ENCODE results near the gene C11orf21. TPM values are rescaled to one million over a fixed set of nuclear protein-coding genes. Genes with fewer than 3 reads are reported as not detected.

Gene C11orf21
- polyA plus RNA-seq, 1 of the 3 experiments (the other 2 are of a cell fraction): 0.03 TPM

DNA sequence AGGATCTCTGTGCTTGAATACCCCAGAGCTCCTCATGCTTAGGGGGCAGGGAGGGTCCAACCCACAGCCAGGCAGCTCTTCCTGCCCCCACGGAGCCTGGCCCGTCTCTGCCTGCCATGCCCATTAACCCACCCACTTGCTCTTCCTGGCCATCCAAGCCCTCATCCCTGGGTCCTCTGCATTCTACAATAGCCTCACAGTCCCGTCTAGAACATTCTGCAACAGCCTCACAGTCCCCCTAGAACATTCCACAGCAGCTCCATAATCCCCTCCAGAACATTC is 15.2 kb upstream of the C11orf21 start:
- H3K27me3 ChIP-seq (ENCODE audit: insufficient read depth): no peaks in the 10 kb centered on the region
- no peaks in the 10 kb centered on the region for H3K79me2 ChIP-seq (ENCODE audit: insufficient read depth)
- peaks cover 23 to 26% of the 10 kb centered on the region in 2 experiments; a peak in 3 of 4 replicates for H3K4me1 ChIP-seq (ENCODE audit: control insufficient read depth in 1 of 2, insufficient read depth in 2 of 2, low read depth in 1 of 2, low read length in 1 of 2)
- ChIA-PET POLR2A (interaction anchor here (1.0 to 1.7 kb wide), 2 partner anchors 60 to 61 kb away, joined by 3 to 5 read pairs; partner anchors contain the start of gene CD81), CTCF (interaction anchor here (0.9 to 10.5 kb wide), 3 partner anchors 12 to 104 kb away, joined by 3 to 101 read pairs (median 23); no protein-coding TSS in a partner anchor)
- H3F3A ChIP-seq (replicated peaks; ENCODE audit: insufficient read depth): no peaks in the 10 kb centered on the region
- no peak overlapping the region for H3K27ac ChIP-seq (ENCODE audit: low read depth in 2 of 2, low read length in 1 of 2)
- H3K36me3 ChIP-seq (replicated peaks in 1 of 2; ENCODE audit: control insufficient read depth in 1 of 2, insufficient read depth in 2 of 2, low read length in 1 of 2): no peaks in the 10 kb centered on the region
- no peak overlapping the region for H3K9ac ChIP-seq
- WGBS (ENCODE audit: low lambda C conversion rate): 86% methylated on average over 3 of the region's 3 CpGs
- H3K4me2 ChIP-seq: no peak overlapping the region
- H3K4me3 ChIP-seq (ENCODE audit: low read depth in 2 of 2, low read length in 1 of 2): no peak overlapping the region
- DNase-seq: no peak
- H3K9me3 ChIP-seq: no peaks in the 10 kb centered on the region
- H3K9me2 ChIP-seq: no peaks in the 10 kb centered on the region
- H2AFZ ChIP-seq (ENCODE audit: low read depth): no peak overlapping the region
- no peaks in the 10 kb centered on the region for H4K20me1 ChIP-seq (ENCODE audit: insufficient read depth)
- TF ChIP-seq SIN3A (IDR thresholded peaks at IDR 0.05; ENCODE audit: borderline replicate concordance, low read depth, low read length): no peak

GRCh38 chr11:2316169-2316962 is 14.6 kb upstream of the C11orf21 start:
- Histone ChIP-seq H3K4me1 (ENCODE audit: control insufficient read depth in 1 of 2, insufficient read depth in 2 of 2, low read depth in 1 of 2, low read length in 1 of 2) (peaks cover 26% of the 10 kb centered on the region in 2 experiments; a peak in 3 of 4 replicates), H3K9me2 (no peaks in the 10 kb centered on the region), H3F3A (replicated peaks; ENCODE audit: insufficient read depth) (no peaks in the 10 kb centered on the region), H2AFZ (ENCODE audit: low read depth) (no peak overlapping the region), H3K36me3 (replicated peaks in 1 of 2; ENCODE audit: control insufficient read depth in 1 of 2, insufficient read depth in 2 of 2, low read length in 1 of 2) (no peaks in the 10 kb centered on the region), H3K4me2 (no peak overlapping the region), H3K4me3 (ENCODE audit: low read depth in 2 of 2, low read length in 1 of 2) (no peak overlapping the region), H3K9me3 (no peaks in the 10 kb centered on the region), H4K20me1 (ENCODE audit: insufficient read depth) (no peaks in the 10 kb centered on the region), H3K9ac (no peak overlapping the region), H3K27me3 (ENCODE audit: insufficient read depth) (no peaks in the 10 kb centered on the region), H3K27ac (ENCODE audit: low read depth in 2 of 2, low read length in 1 of 2) (no peak overlapping the region; a peak in 1 of 4 replicates), H3K79me2 (ENCODE audit: insufficient read depth) (no peaks in the 10 kb centered on the region)
- 73% methylated on average over 8 of the region's 23 CpGs for WGBS (ENCODE audit: low lambda C conversion rate)
- CTCF ChIA-PET: interaction anchor here (2.8 to 10.5 kb wide), 2 partner anchors 11 to 104 kb away, joined by 23 to 101 read pairs; no protein-coding TSS in a partner anchor
- POLR2A ChIA-PET: interaction anchor here (1.0 to 1.7 kb wide), 2 partner anchors 60 to 62 kb away, joined by 3 to 5 read pairs; partner anchors contain the start of gene CD81
- peak; percentile 39 for DNase-seq
- TF ChIP-seq FOSL2 (IDR thresholded peaks at IDR 0.05; ENCODE audit: borderline replicate concordance, low read depth) (no peak), YY1 (IDR thresholded peaks at IDR 0.05; ENCODE audit: low read depth) (no peak), TEAD4 (IDR thresholded peaks at IDR 0.05; ENCODE audit: borderline replicate concordance, insufficient read depth) (no peak), POLR2AphosphoS5 (IDR thresholded peaks at IDR 0.05; ENCODE audit: low read depth, low read length) (no peak), JUND (IDR thresholded peaks at IDR 0.05) (no peak), TCF12 (IDR thresholded peaks at IDR 0.05) (no peak), FOXM1 (IDR thresholded peaks at IDR 0.05; ENCODE audit: low read depth) (no peak), ELF1 (IDR thresholded peaks at IDR 0.05) (no peak), RXRA (IDR thresholded peaks at IDR 0.05; ENCODE audit: borderline replicate concordance, low read depth) (no peak), NRF1 (IDR thresholded peaks at IDR 0.05; ENCODE audit: low read depth, low read length) (no peak), GABPA (IDR thresholded peaks at IDR 0.05; ENCODE audit: low read depth) (no peak), SIN3A (IDR thresholded peaks at IDR 0.05; ENCODE audit: borderline replicate concordance, low read depth, low read length) (no peak), RCOR1 (IDR thresholded peaks at IDR 0.05; ENCODE audit: low read length) (no peak)
- TF ChIP-seq, protein P1, sequence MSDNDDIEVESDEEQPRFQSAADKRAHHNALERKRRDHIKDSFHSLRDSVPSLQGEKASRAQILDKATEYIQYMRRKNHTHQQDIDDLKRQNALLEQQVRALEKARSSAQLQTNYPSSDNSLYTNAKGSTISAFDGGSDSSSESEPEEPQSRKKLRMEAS (IDR thresholded peaks at IDR 0.05; ENCODE audit: low read depth): no peak
